Measurements from ENCODE around the gene RBM38.

The RBM38 gene

GRCh38 chr20:57375652-57376230, 15.5 kb upstream of the RBM38 start:
- DNase-seq = no peak

- DNase-seq = no peak
Observed at GRCh38 chr20:57377350-57377749, 13.8 kb upstream of the RBM38 start.

GRCh38 chr20:57378107-57378506, 13.1 kb upstream of the RBM38 start:
- no peak for DNase-seq

GRCh38 chr20:57378646-57379262, 12.4 kb upstream of the RBM38 start:
- DNase-seq = no peak

GRCh38 chr20:57379263-57379647, 11.9 kb upstream of the RBM38 start:
- DNase-seq = no peak

GRCh38 chr20:57380081-57380750, 11.0 kb upstream of the RBM38 start:
- DNase-seq = no peak

GRCh38 chr20:57381596-57382503, 9.3 kb upstream of the RBM38 start:
- peak; percentile 80 for DNase-seq

GRCh38 chr20:57382516-57382915, 8.7 kb upstream of the RBM38 start:
- DNase-seq = no peak

- DNase-seq = peak; percentile 39
Observed at GRCh38 chr20:57383447-57384347, 7.5 kb upstream of the RBM38 start.

GRCh38 chr20:57384486-57384885, 6.7 kb upstream of the RBM38 start:
- no peak for DNase-seq

- no peak for DNase-seq
Observed at GRCh38 chr20:57384953-57385761, 6.0 kb upstream of the RBM38 start.

GRCh38 chr20:57385940-57386339, 5.3 kb upstream of the RBM38 start:
- DNase-seq = no peak

GRCh38 chr20:57386762-57387161, 4.4 kb upstream of the RBM38 start:
- DNase-seq = no peak

- DNase-seq = no peak
Observed at GRCh38 chr20:57387463-57387862, 3.7 kb upstream of the RBM38 start.

GRCh38 chr20:57387945-57388371, 3.2 kb upstream of the RBM38 start:
- no peak for DNase-seq

- DNase-seq = no peak
Observed at GRCh38 chr20:57388953-57389694, 2.1 kb upstream of the RBM38 start.

GRCh38 chr20:57389695-57390603, 1.2 kb upstream of the RBM38 start:
- DNase-seq = no peak

- DNase-seq = peak; percentile 68
Observed at GRCh38 chr20:57391439-57392301, 474 bp downstream of the RBM38 start.

All from NCI-H345 (cell line).